ENCODE measurements around the gene PISD.

PISD gene

GRCh38 chr22:31691408-31691807 is 29.4 kb upstream of the PISD start:
- no peak for TF ChIP-seq CTCF (IDR thresholded peaks at IDR 0.05; ENCODE audit: insufficient read depth, low read length, poor library complexity, severe bottlenecking)
- no peaks in the 10 kb centered on the region for H3K27me3 ChIP-seq (replicated peaks; ENCODE audit: control insufficient read depth, insufficient read depth, low read length)
- DNase-seq (ENCODE audit: extremely low read depth, insufficient read length), result no peak
- peaks cover 15% of the 10 kb centered on the region for H3K36me3 ChIP-seq (ENCODE audit: control insufficient read depth, insufficient read depth, low read length)
- no peak overlapping the region for H3K4me3 ChIP-seq (replicated peaks; ENCODE audit: low read depth, low read length)

GRCh38 chr22:31683181-31684105 is 21.4 kb upstream of the PISD start:
- no peak for DNase-seq (ENCODE audit: extremely low read depth, insufficient read length)
- Histone ChIP-seq H3K4me3 (replicated peaks; ENCODE audit: low read depth, low read length) (no peak overlapping the region), H3K27me3 (replicated peaks; ENCODE audit: control insufficient read depth, insufficient read depth, low read length) (no peaks in the 10 kb centered on the region), H3K36me3 (ENCODE audit: control insufficient read depth, insufficient read depth, low read length) (peaks cover 17% of the 10 kb centered on the region)
- TF ChIP-seq CTCF (IDR thresholded peaks at IDR 0.05; ENCODE audit: insufficient read depth, low read length, poor library complexity, severe bottlenecking), result no peak

- Histone ChIP-seq H3K36me3 (ENCODE audit: control insufficient read depth, insufficient read depth, low read length) (peaks cover 15% of the 10 kb centered on the region), H3K4me3 (replicated peaks; ENCODE audit: low read depth, low read length) (no peak overlapping the region), H3K27me3 (replicated peaks; ENCODE audit: control insufficient read depth, insufficient read depth, low read length) (no peaks in the 10 kb centered on the region)
- TF ChIP-seq CTCF (IDR thresholded peaks at IDR 0.05; ENCODE audit: insufficient read depth, low read length, poor library complexity, severe bottlenecking), result no peak
- DNase-seq (ENCODE audit: extremely low read depth, insufficient read length), result no peak
Measured at GRCh38 chr22:31682751-31683150, 20.7 kb upstream of the PISD start.

GRCh38 chr22:31681349-31682345 is 19.6 kb upstream of the PISD start:
- H3K4me3 ChIP-seq (replicated peaks; ENCODE audit: low read depth, low read length), result no peak overlapping the region
- DNase-seq (ENCODE audit: extremely low read depth, insufficient read length), result no peak

More at GRCh38 chr22:31681349-31682345, 19.6 kb upstream of the PISD start:
- Histone ChIP-seq H3K36me3 (ENCODE audit: control insufficient read depth, insufficient read depth, low read length) (peaks cover 13% of the 10 kb centered on the region), H3K27me3 (replicated peaks; ENCODE audit: control insufficient read depth, insufficient read depth, low read length) (no peaks in the 10 kb centered on the region)
- TF ChIP-seq CTCF (IDR thresholded peaks at IDR 0.05; ENCODE audit: insufficient read depth, low read length, poor library complexity, severe bottlenecking), result no peak
